Spleen (tissue), 11 donors: ENCODE results near the gene HEG1. TPM values are rescaled to one million over a fixed set of nuclear protein-coding genes. Genes with fewer than 3 reads are reported as not detected.

Source experiments
- DNase-seq: peaks from one replicate; pipeline ENCODE4 v3.0.0-alpha.2; 2020
- H3K27ac ChIP-seq, 8 donors: fragments of 200-600 bp; sonication (generic) in 7 of 8; 1 replicate in 4 of 8; 2 replicates in 4 of 8; pipeline versions ENCODE4 v1.5.0 to v1.8.0; 2016 to 2021; ENCODE audit warnings: inconsistent platforms in 4 of 8, mild to moderate bottlenecking in 4 of 8, moderate library complexity in 1 of 8
- H3K27me3 ChIP-seq, 7 donors: fragments of 200-600 bp; sonication (generic) in 6 of 7; replicated peaks in 1 of 7; 1 replicate in 4 of 7; 2 replicates in 3 of 7; pipeline versions ENCODE4 v1.5.0 to v1.8.0; 2016 to 2021; ENCODE audit warnings: inconsistent platforms in 3 of 7, mild to moderate bottlenecking in 1 of 7
- H3K36me3 ChIP-seq, 6 donors: fragments of 200-600 bp; sonication (generic) in 5 of 6; 1 replicate in 4 of 6; 2 replicates in 2 of 6; pipeline versions ENCODE4 v1.5.0 to v1.8.0; 2016 to 2021; ENCODE audit warnings: inconsistent platforms in 2 of 6
- H3K4me1 ChIP-seq, 6 donors: fragments of 200-600 bp; sonication (generic) in 5 of 6; 1 replicate in 3 of 6; 2 replicates in 3 of 6; pipeline versions ENCODE4 v1.5.0 to v1.8.0; 2016 to 2021; ENCODE audit warnings: inconsistent platforms in 3 of 6
- H3K4me3 ChIP-seq, 8 donors: fragments of 200-600 bp; sonication (generic) in 7 of 8; 1 replicate in 4 of 8; 2 replicates in 4 of 8; pipeline versions ENCODE4 v1.5.0 to v1.8.0; 2016 to 2021; ENCODE audit warnings: inconsistent platforms in 4 of 8, mild to moderate bottlenecking in 4 of 8, moderate library complexity in 2 of 8
- H3K9me3 ChIP-seq, 8 donors: fragments of 200-600 bp; sonication (generic) in 7 of 8; 1 replicate in 4 of 8; 2 replicates in 4 of 8; pipeline versions ENCODE4 v1.5.0 to v1.8.0; 2016 to 2021; ENCODE audit warnings: inconsistent platforms in 4 of 8
- POLR2A ChIP-seq, 3 donors: fragments of 450-650 bp; IDR thresholded peaks; one replicate each; pipeline ENCODE4 v1.5.1; 2017; ENCODE audit warnings: antibody characterized with exemption in 3 of 3, mild to moderate bottlenecking in 1 of 3
- POLR2AphosphoS5 ChIP-seq, 3 donors: sonication (generic); formaldehyde crosslinking; IDR thresholded peaks; one replicate each; pipeline ENCODE4 v1.5.1; 2017; ENCODE audit warnings: antibody characterized with exemption in 3 of 3
- WGBS, 5 donors: extraction: QIAGEN DNeasy Blood & Tissue Kit in 3 of 5; methylation state at CpG; one replicate each; pipeline versions ENCODE4 v1.1.5 to v1.1.7; 2013 to 2018; 5-methylcytosine and 5-hydroxymethylcytosine counted together
- intact Hi-C: fragments of 100-400 bp; cut with DNase I; formaldehyde crosslinking; loops from one replicate; pipeline ENCODE4 v1.15.0; 2023; ENCODE audit warnings: low total_unique reads
- polyA plus RNA-seq, 3 donors: library from polyadenylated mRNA; stranded (reverse); fragments of 200-250 nt; gene quantifications; one replicate each; pipeline ENCODE4 v1.2.1, GENCODE V29; 2013
- total RNA-seq, 7 donors: library from RNA; depleted of rRNA in 3 of 7; stranded (reverse); fragments of >200 nt in 3 of 7; fragmentation: NEBNext Ultra II Directional in 4 of 7; extraction: Animal tissue kit (Norgen Biotek cat#: 25700) in 4 of 7; gene quantifications; one replicate each; pipeline versions ENCODE4 v1.1.0 to v1.2.1, GENCODE V29; 2016 to 2021
- TF ChIP-seq, protein P1 (sequence below), 11 experiments: fragments of 200-600 bp in 7 of 11; fragments of 450-650 bp in 4 of 11; sonication (generic) in 4 of 11; IDR thresholded peaks in 8 of 11; conservative IDR thresholded peaks in 3 of 11; 1 replicate in 7 of 11; 2 replicates in 4 of 11; pipeline versions ENCODE4 v1.4.0 to v1.8.0; 2016 to 2021; ENCODE audit warnings: antibody characterized with exemption in 11 of 11, inconsistent platforms in 4 of 11, mild to moderate bottlenecking in 1 of 11
- donor health status: healthy with polysubstance abuse.
- donor health status: DM: no; HTN: no; CAD: no; lungs with moderate emphysema.
- donor health status: DM: no; HTN: no; CAD: no.
- donor health status: Bipolar disorder and iron deficiency.
- donor health status: healthy.
- donor health status: DM: no; HTN: no; CAD: no.
- donor health status: DM: yes; HTN: yes; CAD: no.

The HEG1 gene
- total and polyA plus RNA-seq, 10 donors, result 3.1 to 87.9 (median 64.7) TPM

DNA sequence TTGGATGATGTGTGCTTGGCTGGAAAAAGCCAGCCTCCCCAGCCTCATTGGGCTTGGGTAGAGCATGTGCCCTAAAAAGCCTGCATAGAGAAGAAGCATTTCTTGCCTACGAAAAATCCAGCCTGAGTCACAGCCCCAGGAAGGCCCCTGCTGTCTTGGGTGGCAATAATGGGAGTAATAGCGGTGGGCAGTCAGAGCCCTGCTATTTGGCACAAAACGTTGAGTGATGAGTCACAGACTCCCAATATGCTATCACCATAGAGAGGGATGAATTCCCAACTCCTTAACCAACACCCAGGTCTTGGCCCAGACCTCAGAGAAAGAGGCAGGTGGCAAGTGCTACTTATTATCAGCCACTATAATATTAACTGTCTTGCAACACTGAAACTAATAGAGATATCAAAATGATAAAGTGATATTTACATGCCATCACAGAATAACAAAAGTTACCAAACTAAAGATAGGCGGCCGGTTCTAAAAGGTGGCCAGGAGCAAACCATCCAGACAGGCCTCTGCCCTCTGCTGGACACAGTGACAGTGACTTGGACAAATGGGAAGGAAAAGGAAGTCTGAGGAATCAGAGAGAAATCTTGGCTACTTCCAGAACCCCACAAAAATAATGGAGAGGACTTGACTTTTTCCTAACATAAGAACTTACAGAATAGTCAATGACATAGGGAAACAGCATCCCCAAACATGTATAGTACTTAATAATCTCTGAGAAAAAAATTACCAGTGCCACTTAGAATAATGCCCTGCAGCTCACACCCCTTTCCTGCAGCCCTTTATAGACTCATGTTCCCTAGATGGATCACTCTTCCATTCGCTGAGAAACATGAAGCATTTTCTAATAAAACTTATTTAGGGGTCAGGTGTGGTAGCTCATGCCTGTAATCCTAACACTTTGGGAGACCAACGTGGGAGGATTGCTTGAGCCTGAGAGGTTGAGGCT, 69.3 kb downstream of the HEG1 start:
- Histone ChIP-seq H3K36me3 (peaks cover 0 to 91% (median 33%) of the 10 kb centered on the region in 6 donors), H3K4me3 (no peak overlapping the region), H3K27me3 (no peaks in the 10 kb centered on the region), H3K4me1 (peaks cover 0 to 35% (median 12%) of the 10 kb centered on the region in 6 donors), H3K9me3 (no peaks in the 10 kb centered on the region), H3K27ac (peak overlapping the region in 5 of 8 donors; percentile 11 to 65 (median 54))
- TF ChIP-seq, protein P1, sequence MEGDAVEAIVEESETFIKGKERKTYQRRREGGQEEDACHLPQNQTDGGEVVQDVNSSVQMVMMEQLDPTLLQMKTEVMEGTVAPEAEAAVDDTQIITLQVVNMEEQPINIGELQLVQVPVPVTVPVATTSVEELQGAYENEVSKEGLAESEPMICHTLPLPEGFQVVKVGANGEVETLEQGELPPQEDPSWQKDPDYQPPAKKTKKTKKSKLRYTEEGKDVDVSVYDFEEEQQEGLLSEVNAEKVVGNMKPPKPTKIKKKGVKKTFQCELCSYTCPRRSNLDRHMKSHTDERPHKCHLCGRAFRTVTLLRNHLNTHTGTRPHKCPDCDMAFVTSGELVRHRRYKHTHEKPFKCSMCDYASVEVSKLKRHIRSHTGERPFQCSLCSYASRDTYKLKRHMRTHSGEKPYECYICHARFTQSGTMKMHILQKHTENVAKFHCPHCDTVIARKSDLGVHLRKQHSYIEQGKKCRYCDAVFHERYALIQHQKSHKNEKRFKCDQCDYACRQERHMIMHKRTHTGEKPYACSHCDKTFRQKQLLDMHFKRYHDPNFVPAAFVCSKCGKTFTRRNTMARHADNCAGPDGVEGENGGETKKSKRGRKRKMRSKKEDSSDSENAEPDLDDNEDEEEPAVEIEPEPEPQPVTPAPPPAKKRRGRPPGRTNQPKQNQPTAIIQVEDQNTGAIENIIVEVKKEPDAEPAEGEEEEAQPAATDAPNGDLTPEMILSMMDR (IDR thresholded peaks at IDR 0.05 in 8 of 11, conservative IDR thresholded peaks at IDR 0.05 in 3 of 11), result peak in 4 of 11 experiments; percentile 13 to 25 (median 18)
- no peak for TF ChIP-seq POLR2AphosphoS5 (IDR thresholded peaks at IDR 0.05)
- DNase-seq, result no peak
- intact Hi-C loops, result no loop called here
- WGBS, 5 donors, result 82 to 86% (median 83%) methylated on average over 7 of the region's 7 CpGs

DNA sequence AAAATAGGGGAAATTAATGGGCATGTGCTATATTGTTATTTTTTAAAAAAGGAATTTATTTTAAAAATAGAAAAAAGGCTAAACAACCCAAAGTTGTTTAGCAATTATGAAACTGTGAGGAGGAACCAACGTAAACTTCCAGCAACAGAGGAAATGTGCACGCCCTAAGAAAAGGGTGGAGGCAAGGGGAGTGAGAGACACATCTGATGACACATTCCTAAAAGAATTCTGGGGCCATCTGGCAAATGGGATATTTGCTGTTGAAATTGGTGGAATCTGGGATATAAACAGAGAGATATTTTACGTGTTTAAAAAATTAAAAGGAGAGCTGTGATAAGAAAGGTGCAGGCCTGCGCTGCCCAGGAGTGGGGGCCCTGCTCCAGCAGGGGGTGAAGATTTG, 70.4 kb downstream of the HEG1 start:
- Histone ChIP-seq H3K4me3 (no peak overlapping the region), H3K36me3 (peaks cover 0 to 83% (median 24%) of the 10 kb centered on the region in 6 donors), H3K27me3 (no peaks in the 10 kb centered on the region), H3K4me1 (peaks cover 0 to 35% (median 12%) of the 10 kb centered on the region in 6 donors), H3K9me3 (no peaks in the 10 kb centered on the region), H3K27ac (peak overlapping the region in 5 of 8 donors; percentile 32 to 65 (median 54))
- no peak for TF ChIP-seq POLR2AphosphoS5 (IDR thresholded peaks at IDR 0.05)
- no peak for TF ChIP-seq POLR2A (IDR thresholded peaks at IDR 0.05)
- TF ChIP-seq, protein P1 (IDR thresholded peaks at IDR 0.05 in 8 of 11, conservative IDR thresholded peaks at IDR 0.05 in 3 of 11), result no peak
- intact Hi-C loops, result no loop called here
- no peak for DNase-seq
- WGBS, 5 donors, result 51 to 79% (median 63%) methylated on average over 4 of the region's 4 CpGs

DNA sequence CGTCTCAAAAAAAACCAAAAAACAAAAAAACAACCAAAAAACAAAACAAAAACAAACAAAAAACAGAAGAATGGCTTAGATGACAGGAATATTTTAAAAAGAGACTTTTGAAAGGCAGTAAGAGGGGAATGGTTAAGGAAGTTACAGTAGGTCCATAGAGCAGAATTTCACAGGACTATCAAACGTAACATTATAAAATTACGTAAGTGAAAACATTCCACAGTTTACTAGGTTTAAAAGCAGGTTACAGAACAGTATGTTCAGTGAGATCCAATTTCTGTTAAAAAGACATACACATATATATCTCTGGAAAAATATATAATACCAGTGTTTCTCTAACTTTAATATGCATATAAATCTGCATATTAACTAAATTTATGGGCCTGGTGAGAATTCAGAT, 71.0 kb downstream of the HEG1 start:
- intact Hi-C loops, result no loop called here
- no peaks in the 10 kb centered on the region for H3K9me3 ChIP-seq
- peaks cover 0 to 78% (median 18%) of the 10 kb centered on the region in 6 donors for H3K36me3 ChIP-seq
- no peak overlapping the region for H3K4me3 ChIP-seq
- no peak for TF ChIP-seq POLR2AphosphoS5 (IDR thresholded peaks at IDR 0.05)
- TF ChIP-seq, protein P1 (IDR thresholded peaks at IDR 0.05 in 8 of 11, conservative IDR thresholded peaks at IDR 0.05 in 3 of 11), result no peak
- no peak for TF ChIP-seq POLR2A (IDR thresholded peaks at IDR 0.05)
- H3K4me1 ChIP-seq, result peaks cover 0 to 35% (median 12%) of the 10 kb centered on the region in 6 donors
- no peaks in the 10 kb centered on the region for H3K27me3 ChIP-seq
- peak overlapping the region in 4 of 8 donors; percentile 43 to 65 (median 59) for H3K27ac ChIP-seq
- WGBS, 5 donors, result 81 to 93% (median 85%) methylated on average over 3 of the region's 3 CpGs
- DNase-seq, result no peak

DNA sequence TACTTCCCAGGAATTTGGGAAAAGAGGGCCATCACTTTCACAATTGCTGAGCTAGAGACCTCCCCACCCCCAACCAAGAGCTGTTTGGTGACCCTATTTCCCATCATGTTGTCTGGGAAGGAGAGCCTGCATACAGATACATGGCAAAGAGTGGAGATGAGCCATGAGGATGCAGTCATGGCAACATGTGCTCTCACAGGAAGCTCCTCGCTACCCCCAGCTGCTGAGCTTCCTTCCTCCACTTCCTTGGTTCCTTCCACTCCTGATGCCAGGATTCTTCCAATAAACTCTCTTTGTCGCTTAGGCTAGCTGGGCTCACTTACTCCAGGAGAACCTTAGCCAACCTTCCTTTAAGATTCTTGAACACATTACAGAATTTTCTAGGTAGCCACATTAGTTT, 72.9 kb downstream of the HEG1 start:
- peaks cover 0 to 35% (median 12%) of the 10 kb centered on the region in 6 donors for H3K4me1 ChIP-seq
- intact Hi-C loops, result no loop called here
- TF ChIP-seq POLR2AphosphoS5 (IDR thresholded peaks at IDR 0.05), result peak in 1 of 3 donors; percentile 22
- TF ChIP-seq, protein P1 (IDR thresholded peaks at IDR 0.05 in 8 of 11, conservative IDR thresholded peaks at IDR 0.05 in 3 of 11), result no peak
- TF ChIP-seq POLR2A (IDR thresholded peaks at IDR 0.05), result no peak
- peaks cover 0 to 73% (median 6%) of the 10 kb centered on the region in 6 donors for H3K36me3 ChIP-seq
- H3K4me3 ChIP-seq, result no peak overlapping the region
- H3K27ac ChIP-seq, result no peak overlapping the region
- H3K27me3 ChIP-seq, result no peaks in the 10 kb centered on the region
- 55 to 75% (median 58%) methylated on average over 2 of the region's 2 CpGs for WGBS, 5 donors
- no peak for DNase-seq
- no peaks in the 10 kb centered on the region for H3K9me3 ChIP-seq
